ENCODE measurements around the gene ZNF618. TPM values are rescaled to one million over a fixed set of nuclear protein-coding genes. Genes with fewer than 3 reads are reported as not detected.

ZNF618 gene
- total and polyA plus RNA-seq, 8 donors: 9.9 to 38.6 (median 34.9) TPM

DNA sequence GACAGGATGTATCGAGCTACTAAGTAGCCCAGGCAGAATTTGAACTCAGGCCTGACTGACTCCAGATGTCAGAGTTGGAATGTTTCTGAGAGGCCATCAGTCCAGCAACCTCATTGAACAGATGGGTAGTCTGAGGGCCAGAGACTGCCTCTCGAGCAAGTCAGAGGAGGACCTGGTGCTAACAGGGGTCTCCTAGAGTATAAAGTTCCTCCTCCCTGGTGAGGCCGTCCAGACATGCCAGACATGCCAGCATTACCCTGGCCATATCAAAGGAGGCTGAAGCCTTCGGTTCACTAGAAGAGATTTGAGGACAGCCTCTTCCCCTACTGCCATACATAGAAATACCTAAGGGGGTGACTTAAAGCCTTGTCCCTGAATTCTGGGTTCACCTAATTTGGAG lies 81.2 kb downstream of the ZNF618 start:
- ATAC-seq (no peak), DNase-seq (no peak)
- Histone ChIP-seq H3K4me3 (no peak overlapping the region), H3K27me3 (no peaks in the 10 kb centered on the region), H3K4me1 (peaks cover 2 to 30% of the 10 kb centered on the region in 2 donors), H3K9me3 (no peaks in the 10 kb centered on the region), H3K36me3 (no peaks in the 10 kb centered on the region), H3K27ac (peak overlapping the region in 1 of 2 donors; percentile 26)
- intact Hi-C loops (cut with DNase I): no loop called here
- no peak for TF ChIP-seq CTCF (IDR thresholded peaks at IDR 0.05)

DNA sequence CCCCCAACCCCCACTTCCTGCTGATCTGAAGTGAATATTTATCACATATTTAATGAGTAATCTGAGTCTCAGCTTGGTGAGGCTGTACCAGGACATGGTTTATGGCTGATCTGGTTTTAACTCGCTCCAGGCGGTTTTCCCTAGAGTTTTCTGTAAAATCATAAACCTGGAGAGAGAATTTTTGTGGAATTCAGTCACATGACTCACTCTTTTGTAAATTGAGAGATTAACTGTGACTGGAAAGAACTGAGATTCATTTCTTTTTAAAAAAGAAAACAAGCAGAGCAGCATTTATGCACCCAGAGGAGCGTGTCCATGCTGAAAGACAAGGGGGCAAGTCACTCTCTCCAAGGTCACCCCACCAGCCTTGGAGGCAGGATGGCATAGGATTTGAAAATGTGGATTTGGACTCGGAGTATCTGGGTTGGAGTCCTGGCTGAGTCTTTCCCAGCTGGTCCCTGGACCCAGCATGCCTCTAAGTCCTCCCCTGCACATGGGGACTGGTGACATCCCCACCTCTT lies 81.8 kb downstream of the ZNF618 start:
- peak; percentile 47 for ATAC-seq
- Histone ChIP-seq H3K27me3 (no peaks in the 10 kb centered on the region), H3K27ac (peak overlapping the region in 1 of 2 donors; percentile 26), H3K4me3 (no peak overlapping the region), H3K4me1 (peaks cover 2 to 30% of the 10 kb centered on the region in 2 donors), H3K36me3 (no peaks in the 10 kb centered on the region), H3K9me3 (no peaks in the 10 kb centered on the region)
- intact Hi-C loops (cut with DNase I): no loop called here
- DNase-seq: peak in 1 of 4 donors; percentile 43
- no peak for TF ChIP-seq CTCF (IDR thresholded peaks at IDR 0.05)

DNA sequence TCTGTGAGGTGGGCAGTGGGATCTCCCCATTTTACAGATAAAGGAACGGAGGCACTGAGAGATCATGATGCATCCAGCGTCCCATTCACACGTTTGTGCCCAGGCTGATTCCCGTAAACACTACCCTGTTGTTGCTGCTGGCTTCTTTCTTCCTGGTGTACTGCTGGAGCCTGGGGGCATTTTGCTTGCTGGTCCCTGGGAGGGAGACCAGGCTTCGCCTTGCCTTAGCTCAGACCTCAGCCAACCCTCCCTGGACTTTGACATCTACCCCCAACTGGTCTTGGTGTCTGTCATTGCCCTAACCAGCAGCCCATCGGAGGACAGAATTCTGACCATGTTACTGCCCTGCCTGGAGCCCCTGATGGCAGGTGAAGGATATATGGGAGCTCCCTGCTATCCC lies 82.4 kb downstream of the ZNF618 start:
- peaks cover 2 to 30% of the 10 kb centered on the region in 2 donors for H3K4me1 ChIP-seq
- H3K4me3 ChIP-seq: no peak overlapping the region
- no peak overlapping the region for H3K27ac ChIP-seq
- no peaks in the 10 kb centered on the region for H3K9me3 ChIP-seq
- intact Hi-C loops (cut with DNase I): no loop called here
- H3K36me3 ChIP-seq: no peaks in the 10 kb centered on the region
- DNase-seq: no peak
- TF ChIP-seq CTCF (IDR thresholded peaks at IDR 0.05): no peak
- no peaks in the 10 kb centered on the region for H3K27me3 ChIP-seq
- no peak for ATAC-seq

DNA sequence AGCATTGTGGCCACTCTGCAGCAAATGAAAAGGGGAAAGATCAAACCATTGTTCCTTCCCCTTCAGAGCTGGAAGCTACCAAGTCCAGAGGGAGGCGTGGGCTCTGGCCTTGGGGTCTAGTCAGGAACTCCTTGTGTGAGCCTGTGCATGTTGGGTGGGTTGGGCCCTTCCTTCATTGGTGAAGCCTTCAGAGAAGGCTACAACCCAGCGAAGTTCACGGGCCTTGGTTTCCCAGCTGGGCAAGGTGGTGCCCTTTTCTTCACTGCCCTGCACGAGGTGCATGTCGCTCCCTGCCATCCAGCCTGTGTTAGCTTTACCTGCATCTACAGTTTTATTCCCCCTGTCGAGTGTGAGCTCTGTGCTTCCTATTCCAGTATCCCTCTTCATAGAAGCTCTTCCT lies 84.7 kb downstream of the ZNF618 start:
- no peak for TF ChIP-seq CTCF (IDR thresholded peaks at IDR 0.05)
- Histone ChIP-seq H3K27ac (no peak overlapping the region), H3K4me1 (peaks cover 7 to 20% of the 10 kb centered on the region in 2 donors), H3K36me3 (no peaks in the 10 kb centered on the region), H3K4me3 (no peak overlapping the region), H3K27me3 (no peaks in the 10 kb centered on the region), H3K9me3 (no peaks in the 10 kb centered on the region)
- intact Hi-C loops (cut with DNase I): no loop called here
- ATAC-seq (no peak), DNase-seq (no peak)

DNA sequence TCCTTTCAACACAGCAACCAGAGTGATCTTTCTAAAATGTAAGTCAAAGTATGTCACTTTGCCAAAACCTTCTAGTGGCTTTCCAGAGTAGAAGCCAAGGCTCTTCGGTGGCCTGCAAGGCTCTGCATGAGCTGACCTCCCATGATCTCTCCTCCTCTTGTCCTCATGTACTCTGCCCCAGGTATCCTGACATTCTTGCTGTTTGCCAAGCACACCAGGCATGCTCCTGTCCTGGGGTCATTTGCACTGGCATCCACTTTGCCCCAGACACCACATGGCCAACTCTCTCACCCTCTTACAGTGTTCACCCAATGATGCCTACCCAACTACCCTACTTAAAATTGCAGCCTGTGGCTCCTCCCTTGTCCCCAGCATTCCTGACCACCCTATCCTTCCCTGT lies 86.3 kb downstream of the ZNF618 start:
- Histone ChIP-seq H3K4me1 (peaks cover 5 to 9% of the 10 kb centered on the region in 2 donors), H3K36me3 (no peaks in the 10 kb centered on the region), H3K27ac (no peak overlapping the region), H3K9me3 (no peaks in the 10 kb centered on the region), H3K4me3 (no peak overlapping the region), H3K27me3 (no peaks in the 10 kb centered on the region)
- DNase-seq (no peak), ATAC-seq (no peak)
- intact Hi-C loops (cut with DNase I): no loop called here
- no peak for TF ChIP-seq CTCF (IDR thresholded peaks at IDR 0.05)

Measured in left lung (tissue), 10 donors.